ENCODE data around the gene LRRC41. TPM values are rescaled to one million over a fixed set of nuclear protein-coding genes. Genes with fewer than 3 reads are reported as not detected.
"Not testable (repeated sequence)": the region's sequence is repeated elsewhere in the genome, so short reads cannot be mapped to it uniquely, and the experiment has no call there.

Gene LRRC41
- total RNA-seq, 2 donors from 2014 or later: 48.3 to 57.8 TPM

GRCh38 chr1:46247436-46248121 is 55.8 kb downstream of the LRRC41 start, which contains the start of gene RAD54L:
RAD54L (plus strand) TSS chr1:46247763; CDS start chr1:46248406, 643 bp downstream.
- TF ChIP-seq CTCF (IDR thresholded peaks at IDR 0.05): no peak
- peak; percentile 97 for DNase-seq (ENCODE audit: low spot score)
- H3K4me1 ChIP-seq: peaks cover 0 to 16% of the 10 kb centered on the region in 2 donors
- peak within 1 kb of the TSS; percentile 48 to 65 for H3K4me3 ChIP-seq
- peak within 1 kb of the TSS; percentile 70 to 80 for H3K27ac ChIP-seq
- H3K27me3 ChIP-seq: no peaks in the 10 kb centered on the region
- no peaks in the 10 kb centered on the region for H3K36me3 ChIP-seq
- no peaks in the 10 kb centered on the region for H3K9me3 ChIP-seq

DNA sequence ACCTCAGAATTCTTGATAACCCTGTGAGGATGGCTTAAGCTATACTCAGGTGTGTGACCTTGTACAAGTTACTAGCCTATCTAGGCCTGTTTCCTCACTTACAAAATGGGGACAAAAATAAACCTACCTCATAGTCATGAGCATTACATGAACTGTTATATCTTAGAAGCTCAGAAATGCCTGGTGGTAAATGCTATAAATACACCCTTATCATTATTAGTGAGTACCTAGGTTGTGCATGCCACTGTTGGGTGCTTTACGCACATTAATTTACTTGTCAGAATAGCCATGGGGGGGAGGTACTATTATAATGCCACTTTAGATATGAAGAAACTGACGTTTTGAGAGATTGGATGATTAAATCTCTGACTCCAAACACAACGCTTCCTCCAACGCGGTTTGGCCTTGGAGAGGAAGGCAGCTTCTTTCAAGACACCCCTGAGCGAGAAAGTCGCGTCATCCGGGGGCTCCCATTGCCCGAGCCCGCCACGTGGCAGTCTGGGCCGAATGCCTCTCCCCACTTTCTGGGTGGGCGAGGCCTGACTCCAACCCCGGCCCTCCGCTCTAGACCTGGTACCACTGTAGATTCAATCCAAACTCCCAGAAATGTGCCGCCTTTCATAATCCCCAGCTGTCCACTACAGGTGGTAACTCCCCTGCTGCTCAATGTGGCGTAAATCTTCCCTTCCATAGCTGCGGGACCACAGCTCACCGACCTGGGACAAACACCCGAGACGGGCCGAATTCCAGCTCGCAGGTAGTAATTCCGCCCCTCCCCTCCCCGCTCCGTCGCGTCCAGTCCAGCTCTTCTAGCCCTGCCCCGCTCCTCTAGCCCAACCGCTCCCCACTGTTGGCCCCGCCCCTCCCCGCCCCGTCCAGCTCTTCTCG is 56.6 kb downstream of the LRRC41 start:
- H3K27me3 ChIP-seq: no peaks in the 10 kb centered on the region

GRCh38 chr1:46246136-46246535 is 57.3 kb downstream of the LRRC41 start:
- not testable (repeated sequence) for H3K27me3 ChIP-seq; H3K36me3 ChIP-seq; H3K9me3 ChIP-seq; DNase-seq (ENCODE audit: low spot score); H3K4me3 ChIP-seq
- peaks cover 0 to 16% of the 10 kb centered on the region in 2 donors for H3K4me1 ChIP-seq
- peak overlapping the region in 1 of 2 donors; percentile 80 for H3K27ac ChIP-seq

More for the DNA sequence above, 56.6 kb downstream of the LRRC41 start:
- TF ChIP-seq CTCF (IDR thresholded peaks at IDR 0.05): no peak
- no peaks in the 10 kb centered on the region for H3K36me3 ChIP-seq
- H3K4me3 ChIP-seq: peak overlapping the region; percentile 47 to 65
- H3K27ac ChIP-seq: peak overlapping the region; percentile 70 to 80
- H3K4me1 ChIP-seq: peaks cover 0 to 16% of the 10 kb centered on the region in 2 donors
- H3K9me3 ChIP-seq: no peaks in the 10 kb centered on the region
- peak; percentile 64 for DNase-seq (ENCODE audit: low spot score)

DNA sequence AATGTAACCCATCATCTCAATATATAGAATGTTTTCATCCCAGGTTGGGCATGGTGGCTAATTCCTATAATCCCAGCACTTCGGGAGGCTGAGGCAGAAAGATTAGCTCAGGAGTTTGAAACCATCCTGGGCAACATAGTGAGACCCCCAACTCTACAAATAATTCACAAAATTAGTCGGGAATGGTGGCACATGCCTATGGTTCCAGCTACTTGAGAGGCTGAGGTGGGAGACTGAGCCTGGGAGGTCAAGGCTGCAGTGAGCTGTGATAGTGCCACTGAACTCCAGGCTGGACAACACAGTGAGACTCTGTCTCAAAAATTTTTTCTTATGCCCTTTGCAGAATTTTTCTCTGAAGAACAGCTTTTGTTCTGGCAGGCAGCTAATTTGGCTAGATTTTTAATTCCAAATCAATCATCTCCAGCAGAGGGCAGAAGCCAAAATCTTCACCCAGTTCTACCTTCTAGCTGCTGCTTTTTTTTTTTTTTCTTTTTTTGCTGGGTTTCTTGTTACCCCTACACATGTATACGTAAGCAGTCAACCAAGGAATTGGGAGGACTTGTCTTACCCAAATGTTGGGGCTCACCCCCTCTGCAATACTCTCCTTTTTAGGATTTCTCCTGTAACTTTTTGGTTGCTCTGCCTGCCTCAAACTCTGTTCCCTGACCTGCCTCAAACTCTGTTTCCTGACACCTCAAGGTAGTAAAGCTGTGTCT is 58.6 kb downstream of the LRRC41 start:
- Histone ChIP-seq H3K27me3 (no peaks in the 10 kb centered on the region), H3K27ac (no peak overlapping the region), H3K4me1 (peaks cover 0 to 16% of the 10 kb centered on the region in 2 donors), H3K9me3 (no peaks in the 10 kb centered on the region), H3K36me3 (no peaks in the 10 kb centered on the region), H3K4me3 (no peak overlapping the region)
- peak in 1 of 2 donors; percentile 41 for TF ChIP-seq CTCF (IDR thresholded peaks at IDR 0.05)
- DNase-seq (ENCODE audit: low spot score): no peak

- not testable (repeated sequence) for H3K4me3 ChIP-seq; H3K27ac ChIP-seq; DNase-seq (ENCODE audit: low spot score); H3K27me3 ChIP-seq; H3K36me3 ChIP-seq; H3K9me3 ChIP-seq
- H3K4me1 ChIP-seq: peaks cover 0 to 16% of the 10 kb centered on the region in 2 donors
Observed at GRCh38 chr1:46243831-46244230, 59.6 kb downstream of the LRRC41 start.

DNA sequence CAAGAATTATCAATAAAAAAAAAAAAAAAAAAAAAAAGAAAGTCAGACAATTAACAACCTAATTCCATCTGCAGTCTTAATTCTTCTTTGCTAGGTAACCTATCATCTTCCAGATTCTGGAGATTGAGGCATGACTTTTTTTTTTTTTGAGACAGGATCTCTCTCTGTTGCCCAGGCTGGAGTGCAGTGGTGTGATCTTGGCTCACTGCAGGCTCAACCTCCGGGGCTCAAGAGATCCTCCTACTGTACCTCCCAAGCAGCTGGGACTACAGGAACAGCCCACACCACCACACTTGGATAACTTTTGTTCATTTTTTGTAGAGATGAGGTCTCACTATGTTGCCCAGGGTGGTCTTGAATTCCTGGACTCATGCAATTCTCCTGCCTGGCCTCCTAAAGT is 60.5 kb downstream of the LRRC41 start:
- Histone ChIP-seq H3K9me3 (no peaks in the 10 kb centered on the region), H3K27me3 (no peaks in the 10 kb centered on the region), H3K36me3 (no peaks in the 10 kb centered on the region), H3K4me1 (peaks cover 0 to 12% of the 10 kb centered on the region in 2 donors), H3K27ac (no peak overlapping the region), H3K4me3 (no peak overlapping the region)
- no peak for TF ChIP-seq CTCF (IDR thresholded peaks at IDR 0.05)
- DNase-seq (ENCODE audit: low spot score): no peak

DNA sequence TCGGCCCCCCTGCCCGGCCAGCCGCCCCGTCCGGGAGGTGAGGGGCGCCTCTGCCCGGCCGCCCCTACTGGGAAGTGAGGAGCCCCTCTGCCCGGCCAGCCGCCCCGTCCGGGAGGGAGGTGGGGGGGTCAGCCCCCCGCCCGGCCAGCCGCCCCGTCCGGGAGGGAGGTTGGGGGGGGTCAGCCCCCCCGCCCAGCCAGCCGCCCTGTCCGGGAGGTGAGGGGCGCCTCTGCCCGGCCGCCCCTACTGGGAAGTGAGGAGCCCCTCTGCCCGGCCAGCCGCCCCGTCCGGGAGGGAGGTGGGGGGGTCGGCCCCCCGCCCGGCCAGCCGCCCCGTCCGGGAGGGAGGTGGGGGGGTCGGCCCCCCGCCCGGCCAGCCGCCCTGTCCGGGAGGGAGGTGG is 61.7 kb downstream of the LRRC41 start:
- not testable (repeated sequence) for H3K27me3 ChIP-seq; H3K4me1 ChIP-seq; H3K4me3 ChIP-seq; DNase-seq (ENCODE audit: low spot score); H3K27ac ChIP-seq; H3K9me3 ChIP-seq; H3K36me3 ChIP-seq

- H3K36me3 ChIP-seq; H3K4me1 ChIP-seq; H3K9me3 ChIP-seq; H3K4me3 ChIP-seq; H3K27me3 ChIP-seq; H3K27ac ChIP-seq; DNase-seq (ENCODE audit: low spot score): not testable (repeated sequence)
Observed at GRCh38 chr1:46238865-46239264, 64.6 kb downstream of the LRRC41 start.
